Neural cell (in vitro differentiated cells): ENCODE measurements around the gene WDR59. TPM values are rescaled to one million over a fixed set of nuclear protein-coding genes. Genes with fewer than 3 reads are reported as not detected.

Experiments used
- H2AFZ ChIP-seq: fragments of 200-600, 300-800 bp; sonication (generic), shearing (Covaris generic); 2 replicates; pipeline ENCODE4 v1.6.0; 2014; ENCODE audit warnings: low read depth, mild to moderate bottlenecking, antibody characterized with exemption, low read length, moderate library complexity
- H3F3A ChIP-seq: fragments of 200-600 bp; shearing (Covaris generic); 2 replicates; pipeline ENCODE4 v1.6.1; 2016; ENCODE audit warnings: mild to moderate bottlenecking, moderate library complexity, mixed read lengths, antibody characterized with exemption, low read length; ENCODE audit not compliant: insufficient read depth, poor library complexity, severe bottlenecking
- H3K27ac ChIP-seq: fragments of 200-600, 300-800 bp; sonication (generic), shearing (Covaris generic); 2 replicates; pipeline ENCODE4 v1.5.1; 2014; ENCODE audit warnings: mild to moderate bottlenecking, low read length, moderate library complexity
- H3K27me3 ChIP-seq: fragments of 300-800, 200-600 bp; sonication (generic), shearing (Covaris generic); 2 replicates; pipeline ENCODE4 v1.6.0; 2014; ENCODE audit warnings: mild to moderate bottlenecking, low read depth, low read length, moderate library complexity; ENCODE audit not compliant: insufficient read depth
- H3K36me3 ChIP-seq: fragments of 300-800, 200-600 bp; sonication (generic), shearing (Covaris generic); 2 replicates; pipeline ENCODE4 v1.5.1; 2014; ENCODE audit warnings: mild to moderate bottlenecking, antibody characterized with exemption, low read length, moderate library complexity; ENCODE audit not compliant: insufficient read depth
- H3K4me2 ChIP-seq: fragments of 300-800, 200-600 bp; sonication (generic), shearing (Covaris generic); 2 replicates; pipeline ENCODE4 v1.6.0; 2014; ENCODE audit warnings: mild to moderate bottlenecking, low read length
- H3K4me3 ChIP-seq: fragments of 300-800, 200-600 bp; sonication (generic), shearing (Covaris generic); 2 replicates; pipeline ENCODE4 v1.5.1; 2014; ENCODE audit warnings: mild to moderate bottlenecking, low read length, moderate library complexity
- H3K79me2 ChIP-seq: fragments of 200-600 bp; shearing (Covaris generic); replicated peaks from 2 replicates; pipeline ENCODE4 v1.6.0; 2014; ENCODE audit warnings: mild to moderate bottlenecking, low read length, moderate library complexity; ENCODE audit not compliant: insufficient read depth
- H3K9ac ChIP-seq: fragments of 300-800, 200-600 bp; sonication (generic), shearing (Covaris generic); 2 replicates; pipeline ENCODE4 v1.6.1; 2016; ENCODE audit warnings: mild to moderate bottlenecking, low read length, mixed read lengths
- H3K9me2 ChIP-seq: fragments of 200-600 bp; shearing (Covaris generic); 2 replicates; pipeline ENCODE4 v1.6.1; 2016; ENCODE audit warnings: mild to moderate bottlenecking, low read length, mixed read lengths; ENCODE audit not compliant: insufficient read depth
- H3K9me3 ChIP-seq: fragments of 200-600, 300-800 bp; sonication (generic), shearing (Covaris generic); 2 replicates; pipeline ENCODE4 v1.6.1; 2016; ENCODE audit warnings: mild to moderate bottlenecking, mixed run types, low read length, moderate library complexity, mixed read lengths
- H4K20me1 ChIP-seq: fragments of 200-600 bp; shearing (Covaris generic); 2 replicates; pipeline ENCODE4 v1.6.1; 2016; ENCODE audit warnings: mild to moderate bottlenecking, mixed run types; ENCODE audit not compliant: insufficient read depth
- EP300 ChIP-seq: fragments of 450-650 bp; conservative IDR thresholded peaks from 2 replicates; pipeline ENCODE4 v1.6.1; 2014; ENCODE audit warnings: antibody characterized with exemption, mild to moderate bottlenecking, moderate library complexity; ENCODE audit not compliant: poor library complexity, severe bottlenecking
- EZH2 ChIP-seq: fragments of 200-600, 300-800 bp; shearing (Covaris generic), sonication (generic); IDR thresholded peaks from 2 replicates; pipeline ENCODE4 v1.6.1; 2014; ENCODE audit warnings: antibody characterized with exemption, low read length, borderline replicate concordance, mild to moderate bottlenecking; ENCODE audit not compliant: insufficient read depth, poor library complexity, severe bottlenecking
- MXI1 ChIP-seq: fragments of 450-650 bp; conservative IDR thresholded peaks from 2 replicates; pipeline ENCODE4 v1.6.1; 2014; ENCODE audit warnings: antibody characterized with exemption, mild to moderate bottlenecking; ENCODE audit not compliant: poor library complexity, severe bottlenecking
- POLR2AphosphoS5 ChIP-seq: IDR thresholded peaks from 2 replicates; pipeline ENCODE4 v1.6.1; 2012
- RAD21 ChIP-seq: fragments of 450-650 bp; conservative IDR thresholded peaks from 2 replicates; pipeline ENCODE4 v1.6.1; 2014; ENCODE audit warnings: antibody characterized with exemption, mild to moderate bottlenecking, moderate library complexity
- SMC3 ChIP-seq: fragments of 450-650 bp; conservative IDR thresholded peaks from 2 replicates; pipeline ENCODE4 v1.6.1; 2014; ENCODE audit warnings: antibody characterized with exemption, mild to moderate bottlenecking, moderate library complexity; ENCODE audit not compliant: poor library complexity
- TAF1 ChIP-seq: IDR thresholded peaks from 2 replicates; pipeline ENCODE4 v1.6.1; 2012; ENCODE audit warnings: low read depth
- polyA plus RNA-seq: library from polyadenylated mRNA; depleted of rRNA; stranded (reverse); fragments of >200 nt; gene quantifications from 2 replicates; pipeline ENCODE4 v1.2.3, GENCODE V29; 2014
- TF ChIP-seq, protein P1 (sequence below): fragments of 450-650 bp; IDR thresholded peaks from 2 replicates; pipeline ENCODE4 v1.5.1; 2014; ENCODE audit warnings: antibody characterized with exemption, mild to moderate bottlenecking, moderate library complexity; ENCODE audit not compliant: poor library complexity, severe bottlenecking
- TF ChIP-seq, protein P2 (sequence below): IDR thresholded peaks from 2 replicates; pipeline ENCODE4 v1.6.1; 2012; ENCODE audit warnings: borderline replicate concordance

The WDR59 gene
- polyA plus RNA-seq, 1 donor from 2014 or later: 20.3 TPM

DNA sequence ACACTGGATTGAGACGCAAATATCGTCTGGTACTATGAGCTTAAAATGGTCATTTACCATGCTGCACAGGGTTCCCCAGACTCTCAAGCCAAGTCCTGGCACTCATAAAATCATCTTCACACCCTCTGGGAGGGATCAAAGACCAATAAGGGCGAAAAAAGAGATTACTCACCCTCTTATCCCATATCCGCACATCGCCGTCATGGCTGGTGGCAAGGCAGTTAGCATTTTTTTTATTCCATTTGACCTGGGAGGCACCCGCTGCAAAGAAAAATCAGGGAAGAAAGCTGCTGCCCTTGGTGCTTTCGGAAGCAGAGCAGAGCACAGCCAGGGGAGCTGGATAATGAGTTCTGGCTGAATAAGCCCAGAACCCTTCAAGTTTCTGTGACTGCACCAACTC, 42.4 kb downstream of the WDR59 start:
- H3K9ac ChIP-seq: no peak overlapping the region
- no peak overlapping the region for H2AFZ ChIP-seq
- H3K36me3 ChIP-seq: peaks cover 4% of the 10 kb centered on the region
- no peak for TF ChIP-seq SMC3
- TF ChIP-seq, protein P1, sequence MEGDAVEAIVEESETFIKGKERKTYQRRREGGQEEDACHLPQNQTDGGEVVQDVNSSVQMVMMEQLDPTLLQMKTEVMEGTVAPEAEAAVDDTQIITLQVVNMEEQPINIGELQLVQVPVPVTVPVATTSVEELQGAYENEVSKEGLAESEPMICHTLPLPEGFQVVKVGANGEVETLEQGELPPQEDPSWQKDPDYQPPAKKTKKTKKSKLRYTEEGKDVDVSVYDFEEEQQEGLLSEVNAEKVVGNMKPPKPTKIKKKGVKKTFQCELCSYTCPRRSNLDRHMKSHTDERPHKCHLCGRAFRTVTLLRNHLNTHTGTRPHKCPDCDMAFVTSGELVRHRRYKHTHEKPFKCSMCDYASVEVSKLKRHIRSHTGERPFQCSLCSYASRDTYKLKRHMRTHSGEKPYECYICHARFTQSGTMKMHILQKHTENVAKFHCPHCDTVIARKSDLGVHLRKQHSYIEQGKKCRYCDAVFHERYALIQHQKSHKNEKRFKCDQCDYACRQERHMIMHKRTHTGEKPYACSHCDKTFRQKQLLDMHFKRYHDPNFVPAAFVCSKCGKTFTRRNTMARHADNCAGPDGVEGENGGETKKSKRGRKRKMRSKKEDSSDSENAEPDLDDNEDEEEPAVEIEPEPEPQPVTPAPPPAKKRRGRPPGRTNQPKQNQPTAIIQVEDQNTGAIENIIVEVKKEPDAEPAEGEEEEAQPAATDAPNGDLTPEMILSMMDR: no peak
- no peak for TF ChIP-seq POLR2AphosphoS5
- no peak for TF ChIP-seq EP300
- TF ChIP-seq, protein P2, sequence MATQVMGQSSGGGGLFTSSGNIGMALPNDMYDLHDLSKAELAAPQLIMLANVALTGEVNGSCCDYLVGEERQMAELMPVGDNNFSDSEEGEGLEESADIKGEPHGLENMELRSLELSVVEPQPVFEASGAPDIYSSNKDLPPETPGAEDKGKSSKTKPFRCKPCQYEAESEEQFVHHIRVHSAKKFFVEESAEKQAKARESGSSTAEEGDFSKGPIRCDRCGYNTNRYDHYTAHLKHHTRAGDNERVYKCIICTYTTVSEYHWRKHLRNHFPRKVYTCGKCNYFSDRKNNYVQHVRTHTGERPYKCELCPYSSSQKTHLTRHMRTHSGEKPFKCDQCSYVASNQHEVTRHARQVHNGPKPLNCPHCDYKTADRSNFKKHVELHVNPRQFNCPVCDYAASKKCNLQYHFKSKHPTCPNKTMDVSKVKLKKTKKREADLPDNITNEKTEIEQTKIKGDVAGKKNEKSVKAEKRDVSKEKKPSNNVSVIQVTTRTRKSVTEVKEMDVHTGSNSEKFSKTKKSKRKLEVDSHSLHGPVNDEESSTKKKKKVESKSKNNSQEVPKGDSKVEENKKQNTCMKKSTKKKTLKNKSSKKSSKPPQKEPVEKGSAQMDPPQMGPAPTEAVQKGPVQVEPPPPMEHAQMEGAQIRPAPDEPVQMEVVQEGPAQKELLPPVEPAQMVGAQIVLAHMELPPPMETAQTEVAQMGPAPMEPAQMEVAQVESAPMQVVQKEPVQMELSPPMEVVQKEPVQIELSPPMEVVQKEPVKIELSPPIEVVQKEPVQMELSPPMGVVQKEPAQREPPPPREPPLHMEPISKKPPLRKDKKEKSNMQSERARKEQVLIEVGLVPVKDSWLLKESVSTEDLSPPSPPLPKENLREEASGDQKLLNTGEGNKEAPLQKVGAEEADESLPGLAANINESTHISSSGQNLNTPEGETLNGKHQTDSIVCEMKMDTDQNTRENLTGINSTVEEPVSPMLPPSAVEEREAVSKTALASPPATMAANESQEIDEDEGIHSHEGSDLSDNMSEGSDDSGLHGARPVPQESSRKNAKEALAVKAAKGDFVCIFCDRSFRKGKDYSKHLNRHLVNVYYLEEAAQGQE: no peak
- TF ChIP-seq EZH2: no peak
- TF ChIP-seq TAF1: no peak
- no peak for TF ChIP-seq RAD21
- TF ChIP-seq MXI1: no peak
- H3K4me3 ChIP-seq: no peak overlapping the region
- H3K9me2 ChIP-seq: no peaks in the 10 kb centered on the region
- H3K9me3 ChIP-seq: no peaks in the 10 kb centered on the region
- no peaks in the 10 kb centered on the region for H4K20me1 ChIP-seq
- H3F3A ChIP-seq: no peaks in the 10 kb centered on the region
- H3K4me2 ChIP-seq: no peak overlapping the region
- H3K27me3 ChIP-seq: no peaks in the 10 kb centered on the region
- no peak overlapping the region for H3K27ac ChIP-seq
- no peaks in the 10 kb centered on the region for H3K79me2 ChIP-seq

DNA sequence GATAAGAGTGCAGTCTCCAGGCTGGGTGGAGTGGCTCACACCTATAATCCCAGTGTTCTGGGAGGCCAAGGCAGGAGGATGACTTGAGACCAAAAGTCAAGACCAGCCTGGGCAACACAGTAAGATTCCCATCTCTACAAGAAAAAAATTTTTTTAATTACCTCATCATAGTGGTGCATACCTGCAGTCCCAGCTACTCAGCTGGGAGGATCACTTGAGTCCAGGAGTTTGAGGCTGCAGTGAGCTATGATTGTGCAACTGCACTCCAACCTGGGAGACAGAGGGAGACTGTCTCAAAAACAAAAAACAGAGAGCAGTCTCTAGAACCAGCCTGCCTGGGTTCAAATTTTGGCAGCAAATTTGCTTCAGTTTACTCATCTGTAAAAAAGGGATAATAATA, 45.2 kb downstream of the WDR59 start:
- Histone ChIP-seq H3K27ac (no peak overlapping the region), H2AFZ (no peak overlapping the region), H3F3A (no peaks in the 10 kb centered on the region), H3K79me2 (no peaks in the 10 kb centered on the region), H3K4me3 (no peak overlapping the region), H3K9me3 (no peaks in the 10 kb centered on the region), H4K20me1 (no peaks in the 10 kb centered on the region), H3K9ac (no peak overlapping the region), H3K27me3 (no peaks in the 10 kb centered on the region), H3K36me3 (peaks cover 4% of the 10 kb centered on the region), H3K4me2 (no peak overlapping the region), H3K9me2 (no peaks in the 10 kb centered on the region)
- TF ChIP-seq TAF1 (no peak), MXI1 (no peak), EP300 (no peak), EZH2 (no peak), POLR2AphosphoS5 (no peak), RAD21 (no peak), SMC3 (no peak)
- TF ChIP-seq, protein P2: no peak
- TF ChIP-seq, protein P1: no peak
